ENCODE data around the gene EXOC4. TPM values are rescaled to one million over a fixed set of nuclear protein-coding genes. Genes with fewer than 3 reads are reported as not detected.

The EXOC4 gene
- total and polyA plus RNA-seq, 2 of the 13 experiments (the other 11 are each of a cell fraction or from before 2014, with no cell fraction given): 22.5 to 39.0 TPM

- DNase-seq (ENCODE audit: low spot score): no peak
- no peaks in the 10 kb centered on the region for H3K4me1 ChIP-seq (ENCODE audit: insufficient read depth, low read length)
- TF ChIP-seq ZNF274 (CRISPR knock-in tag; IDR thresholded peaks at IDR 0.05) (no peak), ZNF639 (CRISPR knock-in tag; conservative IDR thresholded peaks at IDR 0.05) (no peak), ZNF44 (CRISPR knock-in tag; IDR thresholded peaks at IDR 0.05) (peak; percentile 93; the same call in 1 of the 2 replicates), SIN3B (IDR thresholded peaks at IDR 0.05; ENCODE audit: low read length) (no peak)
- ChIA-PET CTCF (ENCODE audit: low intra/inter-chr PET ratio, low total read pairs) (no interaction called here), POLR2A (no interaction called here)
- no peaks in the 10 kb centered on the region for H3K27me3 ChIP-seq (ENCODE audit: control insufficient read depth in 1 of 2, insufficient read depth in 2 of 2, low read length in 2 of 2)
- no TSS peak for BruUV-seq (replicated peaks)
- H3K9me3 ChIP-seq (ENCODE audit: low read length): no peaks in the 10 kb centered on the region
- H4K20me1 ChIP-seq (ENCODE audit: insufficient read depth, low read length): no peaks in the 10 kb centered on the region
- H3K4me2 ChIP-seq (ENCODE audit: low read depth, low read length): no peak overlapping the region
- H2AFZ ChIP-seq (ENCODE audit: low read length): no peak overlapping the region
- no peak overlapping the region for H3K27ac ChIP-seq (ENCODE audit: extremely low read length, insufficient read depth, low read length)
- no peak overlapping the region for H3K4me3 ChIP-seq (replicated peaks in 1 of 3; ENCODE audit: insufficient read depth in 1 of 3, low read depth in 2 of 3, low read length in 3 of 3)
- 83% methylated on average over 4 of the region's 4 CpGs for WGBS (ENCODE audit: low lambda C conversion rate)
- intact Hi-C loops (cut with micrococcal nuclease; ENCODE audit: unreplicated experiment): no loop called here
- in situ Hi-C loops (cut with HindIII; ENCODE audit: extremely low pct_ligation_motif_present, low pct_unique_long_range_greater_than_20kb): no loop called here
- no peaks in the 10 kb centered on the region for H3K79me2 ChIP-seq (ENCODE audit: insufficient read depth, low read length)
- FAIRE-seq: no peak
- ATAC-seq: no peak
- no peaks in the 10 kb centered on the region for H3K36me3 ChIP-seq (replicated peaks in 1 of 2; ENCODE audit: control insufficient read depth in 1 of 2, insufficient read depth in 2 of 2, low read length in 2 of 2)
- no peak overlapping the region for H3K9ac ChIP-seq (ENCODE audit: insufficient read depth, low read depth, low read length)
These were observed 794.8 kb downstream of the EXOC4 start for GRCh38 chr7:134047675-134048074.

- peak in 1 of 2 experiments; percentile 54; a peak in 2 of 4 replicates for TF ChIP-seq MAFK (conservative IDR thresholded peaks at IDR 0.05 in 1 of 2, IDR thresholded peaks at IDR 0.05 in 1 of 2; ENCODE audit: low read length in 2 of 2)
- TF ChIP-seq PRDM15 (CRISPR knock-in tag; IDR thresholded peaks at IDR 0.05): no peak
- no peak for TF ChIP-seq ZBTB44 (CRISPR knock-in tag; IDR thresholded peaks at IDR 0.05)
- no peak for TF ChIP-seq NR2F2 (IDR thresholded peaks at IDR 0.05; ENCODE audit: borderline replicate concordance, low read depth)
- no peak for TF ChIP-seq CREB3 (CRISPR knock-in tag; IDR thresholded peaks at IDR 0.05)
- H3K4me3 ChIP-seq (replicated peaks in 1 of 3; ENCODE audit: insufficient read depth in 1 of 3, low read depth in 2 of 3, low read length in 3 of 3): no peak overlapping the region
- FAIRE-seq (no peak), ATAC-seq (no peak), DNase-seq (ENCODE audit: low spot score) (no peak)
- H3K4me1 ChIP-seq (ENCODE audit: insufficient read depth, low read length): no peaks in the 10 kb centered on the region
- H2AFZ ChIP-seq (ENCODE audit: low read length): no peak overlapping the region
- in situ Hi-C loops (cut with HindIII; ENCODE audit: extremely low pct_ligation_motif_present, low pct_unique_long_range_greater_than_20kb) (no loop called here), intact Hi-C loops (cut with micrococcal nuclease; ENCODE audit: unreplicated experiment) (no loop called here)
- H3K79me2 ChIP-seq (ENCODE audit: insufficient read depth, low read length): no peaks in the 10 kb centered on the region
- no peaks in the 10 kb centered on the region for H3K9me3 ChIP-seq (ENCODE audit: low read length)
- H3K36me3 ChIP-seq (replicated peaks in 1 of 2; ENCODE audit: control insufficient read depth in 1 of 2, insufficient read depth in 2 of 2, low read length in 2 of 2): no peaks in the 10 kb centered on the region
- H3K27ac ChIP-seq (ENCODE audit: extremely low read length, insufficient read depth, low read length): no peak overlapping the region
- POLR2A ChIA-PET: no interaction called here
- CTCF ChIA-PET (ENCODE audit: low intra/inter-chr PET ratio, low total read pairs): no interaction called here
- no TSS peak for BruUV-seq (replicated peaks)
- H3K9ac ChIP-seq (ENCODE audit: insufficient read depth, low read depth, low read length): no peak overlapping the region
- no peaks in the 10 kb centered on the region for H4K20me1 ChIP-seq (ENCODE audit: insufficient read depth, low read length)
- 100% methylated on average over 1 of the region's 1 CpG for WGBS (ENCODE audit: low lambda C conversion rate)
- H3K4me2 ChIP-seq (ENCODE audit: low read depth, low read length): no peak overlapping the region
- no peaks in the 10 kb centered on the region for H3K27me3 ChIP-seq (ENCODE audit: control insufficient read depth in 1 of 2, insufficient read depth in 2 of 2, low read length in 2 of 2)
These were observed 795.3 kb downstream of the EXOC4 start for GRCh38 chr7:134048166-134048565.

Measured in HepG2 (cell line).